Measurements from ENCODE around the gene LGALS16.
A peak's percentile ranks its signal among the peaks of the same experiment; 100 is the strongest.
"Not testable (repeated sequence)": the region's sequence is repeated elsewhere in the genome, so short reads cannot be mapped to it uniquely, and the experiment has no call there.

LGALS16 gene, protein sequence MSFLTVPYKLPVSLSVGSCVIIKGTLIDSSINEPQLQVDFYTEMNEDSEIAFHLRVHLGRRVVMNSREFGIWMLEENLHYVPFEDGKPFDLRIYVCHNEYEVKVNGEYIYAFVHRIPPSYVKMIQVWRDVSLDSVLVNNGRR

GRCh38 chr19:39655613-39656012, at the start of gene LGALS16:
Gene LGALS16 (plus strand): TSS chr19:39655913. CDS start chr19:39655962, 49 bp downstream.
- no peak for DNase-seq
- Mint-ChIP-seq H3K27ac (no peak within 1 kb of the TSS), H3K9me3 (no peaks in the 10 kb centered on the region), H3K27me3 (peaks cover 54% of the 10 kb centered on the region), H3K4me3 (no peak within 1 kb of the TSS), H3K4me1 (no peaks in the 10 kb centered on the region)
- no peak for ATAC-seq

- ATAC-seq = no peak
- H3K27me3 Mint-ChIP-seq = peaks cover 17% of the 10 kb centered on the region
- H3K27ac Mint-ChIP-seq = no peak overlapping the region
- H3K9me3 Mint-ChIP-seq = peaks cover 0 to 1% of the 10 kb centered on the region in 2 donors
- no peak for DNase-seq
- H3K4me1 Mint-ChIP-seq = no peaks in the 10 kb centered on the region
- H3K4me3 Mint-ChIP-seq = no peak overlapping the region
Measured at GRCh38 chr19:39607021-39607420, 48.7 kb upstream of the LGALS16 start.

DNA sequence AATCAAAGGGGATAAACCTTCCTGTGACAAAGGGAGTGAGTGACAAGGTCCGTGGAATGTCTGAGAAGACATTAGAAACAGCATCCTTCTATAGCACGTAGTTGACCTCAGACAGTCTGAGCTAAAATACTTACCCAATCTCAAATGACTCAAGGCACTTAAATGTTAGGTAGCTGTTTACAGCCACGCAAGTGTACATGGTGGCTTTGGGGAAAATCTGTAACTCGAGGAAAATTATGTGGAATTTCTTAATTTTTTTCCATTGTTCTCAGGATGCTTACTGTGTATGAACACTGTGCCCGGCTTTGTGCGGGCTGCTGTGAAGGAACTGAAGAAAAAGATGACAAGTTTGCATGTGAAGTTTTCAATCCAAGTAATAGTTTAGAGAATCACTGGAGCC, 48.2 kb upstream of the LGALS16 start:
- Mint-ChIP-seq H3K27ac (no peak overlapping the region), H3K4me1 (no peaks in the 10 kb centered on the region), H3K4me3 (no peak overlapping the region), H3K27me3 (peaks cover 14% of the 10 kb centered on the region), H3K9me3 (peaks cover 0 to 7% of the 10 kb centered on the region in 2 donors)
- DNase-seq (no peak), ATAC-seq (no peak)

DNA sequence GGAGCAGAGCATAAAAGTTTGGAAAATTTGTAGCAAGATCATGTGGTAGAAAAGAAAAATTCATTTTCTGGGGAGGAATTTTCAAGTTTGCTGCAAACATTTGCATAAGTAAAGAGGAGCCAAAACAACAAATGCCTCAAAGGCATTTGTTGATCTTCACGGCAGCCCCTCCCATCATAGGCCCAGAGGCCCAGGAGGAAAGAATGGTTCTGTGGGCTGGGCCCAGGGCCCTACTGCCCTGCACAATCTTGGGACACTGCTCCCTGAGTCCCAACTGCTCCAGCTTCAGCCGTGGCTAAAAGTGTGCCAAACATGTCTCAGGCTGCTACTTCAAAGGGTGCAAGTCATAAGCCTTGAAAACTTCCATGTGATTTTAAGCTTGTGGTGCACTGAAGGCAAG, 42.1 kb upstream of the LGALS16 start:
- Mint-ChIP-seq H3K4me3 (no peak overlapping the region), H3K9me3 (peaks cover 5 to 19% of the 10 kb centered on the region in 2 donors), H3K27ac (no peak overlapping the region), H3K27me3 (peaks cover 12% of the 10 kb centered on the region), H3K4me1 (no peaks in the 10 kb centered on the region)
- no peak for ATAC-seq
- DNase-seq = no peak

GRCh38 chr19:39617745-39618144, 38.0 kb upstream of the LGALS16 start:
- peaks cover 52% of the 10 kb centered on the region for H3K27me3 Mint-ChIP-seq
- no peak overlapping the region for H3K4me3 Mint-ChIP-seq
- H3K27ac Mint-ChIP-seq = no peak overlapping the region
- ATAC-seq (no peak), DNase-seq (no peak)
- no peaks in the 10 kb centered on the region for H3K4me1 Mint-ChIP-seq
- H3K9me3 Mint-ChIP-seq = peaks cover 5 to 11% of the 10 kb centered on the region in 2 donors

DNA sequence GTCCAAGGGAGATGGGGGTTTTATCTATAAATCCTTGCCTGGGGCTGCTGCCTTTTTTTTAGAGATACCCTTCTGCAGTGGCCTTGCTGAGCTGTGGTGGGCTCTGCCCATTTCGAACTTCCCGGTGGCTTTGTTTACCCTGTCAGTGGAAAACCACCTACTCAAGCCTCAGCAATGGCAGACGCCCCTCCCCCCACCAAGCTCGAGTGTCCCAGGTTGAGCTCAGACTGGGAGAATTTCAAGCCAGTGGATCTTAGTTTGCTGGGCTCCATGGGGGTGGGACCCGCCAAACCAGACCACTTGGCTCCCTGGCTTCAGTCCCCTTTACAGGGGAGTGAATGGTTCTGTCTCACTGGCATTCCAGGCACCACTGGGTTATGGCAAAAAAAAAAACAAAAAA, 31.8 kb upstream of the LGALS16 start:
- no peaks in the 10 kb centered on the region for H3K4me1 Mint-ChIP-seq
- peaks cover 84% of the 10 kb centered on the region for H3K27me3 Mint-ChIP-seq
- no peak overlapping the region for H3K27ac Mint-ChIP-seq
- H3K9me3 Mint-ChIP-seq = no peaks in the 10 kb centered on the region
- H3K4me3 Mint-ChIP-seq = no peak overlapping the region
- DNase-seq (no peak), ATAC-seq (no peak)

GRCh38 chr19:39627631-39628030, 28.1 kb upstream of the LGALS16 start:
- H3K4me3 Mint-ChIP-seq, ATAC-seq, H3K4me1 Mint-ChIP-seq, H3K27ac Mint-ChIP-seq, DNase-seq, H3K9me3 Mint-ChIP-seq: not testable (repeated sequence)
- H3K27me3 Mint-ChIP-seq = peaks cover 71% of the 10 kb centered on the region

DNA sequence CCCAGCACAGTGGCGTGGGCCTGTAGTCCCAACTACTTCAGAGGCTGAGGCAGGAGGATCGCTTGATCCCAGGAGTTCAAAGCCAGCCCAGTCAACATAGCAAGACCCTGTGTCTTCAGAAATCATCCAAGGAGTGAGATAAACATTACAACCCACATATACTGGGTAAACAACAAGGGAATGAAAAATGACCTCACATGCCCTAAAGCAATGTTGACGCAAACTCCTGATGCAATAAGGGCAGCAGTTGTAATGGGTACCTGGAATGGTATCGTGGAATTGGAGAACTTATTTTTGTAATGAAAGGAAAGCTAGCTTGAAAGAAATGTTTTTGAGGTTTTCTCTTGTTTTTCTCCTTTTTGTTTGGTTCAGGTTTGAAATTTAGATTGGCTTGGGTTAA, 24.5 kb upstream of the LGALS16 start:
- no peak overlapping the region for H3K4me3 Mint-ChIP-seq
- ATAC-seq (no peak), DNase-seq (no peak)
- peaks cover 58% of the 10 kb centered on the region for H3K27me3 Mint-ChIP-seq
- H3K27ac Mint-ChIP-seq = no peak overlapping the region
- H3K9me3 Mint-ChIP-seq = peaks cover 0 to 7% of the 10 kb centered on the region in 2 donors
- no peaks in the 10 kb centered on the region for H3K4me1 Mint-ChIP-seq

GRCh38 chr19:39631626-39632025, 24.1 kb upstream of the LGALS16 start:
- Mint-ChIP-seq H3K4me3 (no peak overlapping the region), H3K27ac (no peak overlapping the region), H3K27me3 (peaks cover 58% of the 10 kb centered on the region), H3K9me3 (peaks cover 0 to 8% of the 10 kb centered on the region in 2 donors), H3K4me1 (no peaks in the 10 kb centered on the region)
- ATAC-seq (no peak), DNase-seq (no peak)

DNA sequence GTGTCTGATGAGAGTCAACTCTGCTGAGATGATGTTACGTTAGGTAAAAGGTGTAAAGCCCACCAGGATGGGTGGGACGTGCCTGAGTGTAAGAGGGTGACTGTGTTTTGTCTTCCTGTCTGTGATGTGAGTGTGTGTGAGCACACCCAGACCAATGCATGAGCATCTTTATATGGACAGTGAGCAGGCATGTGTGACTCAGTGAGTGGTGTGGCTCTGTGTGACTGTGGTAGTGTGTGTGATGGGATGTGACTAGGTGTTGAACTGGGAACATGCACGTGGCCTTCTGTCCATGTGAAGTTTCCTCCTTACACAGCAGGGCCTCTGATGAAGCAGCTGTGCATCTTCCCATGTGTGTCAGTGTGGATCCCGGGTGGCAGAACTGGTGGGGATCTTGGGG, 17.8 kb upstream of the LGALS16 start:
- Mint-ChIP-seq H3K9me3 (peaks cover 0 to 8% of the 10 kb centered on the region in 2 donors), H3K4me1 (no peaks in the 10 kb centered on the region), H3K4me3 (no peak overlapping the region), H3K27me3 (peaks cover 73% of the 10 kb centered on the region), H3K27ac (no peak overlapping the region)
- DNase-seq (no peak), ATAC-seq (no peak)

GRCh38 chr19:39641773-39642172, 13.9 kb upstream of the LGALS16 start:
- peaks cover 6 to 10% of the 10 kb centered on the region in 2 donors for H3K9me3 Mint-ChIP-seq
- H3K27me3 Mint-ChIP-seq = peaks cover 72% of the 10 kb centered on the region
- H3K27ac Mint-ChIP-seq = no peak overlapping the region
- H3K4me3 Mint-ChIP-seq = no peak overlapping the region
- ATAC-seq (no peak), DNase-seq (no peak)
- no peaks in the 10 kb centered on the region for H3K4me1 Mint-ChIP-seq

GRCh38 chr19:39643591-39643990, 12.1 kb upstream of the LGALS16 start:
- Mint-ChIP-seq H3K27ac (no peak overlapping the region), H3K9me3 (peaks cover 6 to 10% of the 10 kb centered on the region in 2 donors), H3K4me3 (no peak overlapping the region), H3K4me1 (no peaks in the 10 kb centered on the region), H3K27me3 (peaks cover 72% of the 10 kb centered on the region)
- DNase-seq = no peak
- no peak for ATAC-seq

DNA sequence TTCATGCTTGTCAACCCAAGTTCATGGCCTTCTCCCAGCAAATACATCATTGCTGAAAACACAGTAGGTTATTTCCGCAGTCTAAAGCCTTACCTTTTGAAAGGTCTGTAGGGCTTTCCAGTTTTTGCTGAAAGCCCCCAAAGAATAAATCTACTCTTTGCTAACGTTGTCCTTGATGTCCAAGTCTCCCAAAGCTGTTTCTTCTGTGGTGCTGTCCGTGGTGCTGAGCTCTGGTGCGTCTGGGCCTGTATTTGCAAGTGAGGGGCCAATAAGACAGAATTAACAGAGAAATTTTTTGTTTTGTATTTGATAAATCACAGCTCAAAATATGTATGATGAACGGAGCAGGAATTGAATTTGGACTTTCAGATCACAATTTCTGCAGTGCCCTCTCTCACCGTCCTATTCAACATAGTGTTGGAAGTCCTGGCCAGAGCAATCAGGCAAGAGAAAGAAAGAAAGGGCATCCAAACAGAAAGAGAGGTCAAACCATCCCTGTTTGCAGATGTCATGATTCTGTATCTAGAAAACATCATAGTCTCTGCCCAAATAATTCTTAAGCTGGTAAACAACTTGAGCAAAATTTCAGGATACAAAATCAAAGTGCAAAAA, 9.8 kb upstream of the LGALS16 start:
- Mint-ChIP-seq H3K27me3 (peaks cover 73% of the 10 kb centered on the region), H3K4me1 (no peaks in the 10 kb centered on the region), H3K4me3 (no peak overlapping the region), H3K27ac (no peak overlapping the region), H3K9me3 (peaks cover 6 to 10% of the 10 kb centered on the region in 2 donors)
- DNase-seq (no peak), ATAC-seq (no peak)

GRCh38 chr19:39647918-39648317, 7.8 kb upstream of the LGALS16 start:
- Mint-ChIP-seq H3K9me3 (peaks cover 6 to 10% of the 10 kb centered on the region in 2 donors), H3K4me1 (no peaks in the 10 kb centered on the region), H3K27ac (no peak overlapping the region), H3K4me3 (no peak overlapping the region), H3K27me3 (peaks cover 83% of the 10 kb centered on the region)
- ATAC-seq (no peak), DNase-seq (no peak)

- H3K9me3 Mint-ChIP-seq = no peaks in the 10 kb centered on the region
- ATAC-seq = no peak
- no peak for DNase-seq
- no peak overlapping the region for H3K27ac Mint-ChIP-seq
- peaks cover 30% of the 10 kb centered on the region for H3K27me3 Mint-ChIP-seq
- H3K4me3 Mint-ChIP-seq = no peak overlapping the region
- H3K4me1 Mint-ChIP-seq = no peaks in the 10 kb centered on the region
Measured at GRCh38 chr19:39659791-39660190, 4.1 kb downstream of the LGALS16 start.

GRCh38 chr19:39660661-39661060, 4.9 kb downstream of the LGALS16 start:
- peaks cover 30% of the 10 kb centered on the region for H3K27me3 Mint-ChIP-seq

DNA sequence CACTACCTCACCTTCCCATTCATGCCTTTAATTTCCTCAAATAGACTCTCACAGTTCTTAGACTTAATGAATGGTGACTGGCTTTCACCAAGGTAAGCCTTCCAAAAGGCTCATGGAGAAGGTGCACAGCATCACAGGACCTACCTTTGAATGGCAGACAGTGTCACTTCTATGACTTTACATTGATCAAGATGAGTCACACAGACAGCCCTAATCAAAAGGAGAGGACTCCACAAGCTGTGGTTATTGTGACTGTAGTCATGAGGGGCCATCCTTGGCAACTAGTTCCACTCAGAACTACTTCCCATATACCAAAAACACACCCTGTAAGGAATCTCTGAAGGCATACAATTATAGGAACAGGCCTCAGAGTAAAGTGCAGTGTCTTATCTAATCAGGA, 5.9 kb downstream of the LGALS16 start:
- Mint-ChIP-seq H3K4me1 (no peaks in the 10 kb centered on the region), H3K9me3 (peaks cover 4 to 6% of the 10 kb centered on the region in 2 donors), H3K4me3 (no peak overlapping the region), H3K27me3 (peaks cover 30% of the 10 kb centered on the region), H3K27ac (peak overlapping the region in 1 of 2 donors; percentile 46)
- no peak for ATAC-seq
- DNase-seq = no peak

More at GRCh38 chr19:39660661-39661060, 4.9 kb downstream of the LGALS16 start:
- Mint-ChIP-seq H3K4me3 (no peak overlapping the region), H3K27ac (no peak overlapping the region), H3K4me1 (no peaks in the 10 kb centered on the region), H3K9me3 (peaks cover 2 to 3% of the 10 kb centered on the region in 2 donors)
- DNase-seq = no peak
- ATAC-seq = no peak

Measured in stimulated activated naive CD8-positive, alpha-beta T cell treated with anti-CD3 and anti-CD28 coated beads, Interleukin-15, amount 100 ng/mL, for 72 hours (primary cell).